Right lobe of liver (tissue), 4 donors: Measurements from ENCODE around the gene TULP3.

Experiments used
- CTCF ChIP-seq, 4 donors: fragments of 200-600 bp in 3 of 4; fragments of 450-650 bp in 1 of 4; IDR thresholded peaks; one replicate each; pipeline versions ENCODE4 v1.5.1 to v1.8.0; 2016 to 2022; ENCODE audit warnings: antibody characterized with exemption in 4 of 4, mild to moderate bottlenecking in 2 of 4
- POLR2A ChIP-seq: fragments of 450-650 bp; IDR thresholded peaks from one replicate; pipeline ENCODE4 v1.6.1; 2017; ENCODE audit warnings: antibody characterized with exemption, mild to moderate bottlenecking
- donor health status: DM: no; HTN: no; CAD: no.
- donor health status: DM: no; HTN: no; CAD: no.
- donor health status: DM: no; HTN: yes; CAD: no.

GRCh38 chr12:2930865-2931264 is 40.2 kb downstream of the TULP3 start:
- TF ChIP-seq CTCF (IDR thresholded peaks at IDR 0.05) (no peak), POLR2A (no peak)
